GM19463 (cell line): Measurements from ENCODE around the gene MEOX2.

Source experiments
- ATAC-seq: cut with Tn5 transposase; IDR thresholded peaks from one replicate; pipeline ENCODE4 v1.9.1; 2021; ENCODE audit warnings: mild to moderate bottlenecking, moderate library complexity; ENCODE audit not compliant: unreplicated experiment

The MEOX2 gene

DNA sequence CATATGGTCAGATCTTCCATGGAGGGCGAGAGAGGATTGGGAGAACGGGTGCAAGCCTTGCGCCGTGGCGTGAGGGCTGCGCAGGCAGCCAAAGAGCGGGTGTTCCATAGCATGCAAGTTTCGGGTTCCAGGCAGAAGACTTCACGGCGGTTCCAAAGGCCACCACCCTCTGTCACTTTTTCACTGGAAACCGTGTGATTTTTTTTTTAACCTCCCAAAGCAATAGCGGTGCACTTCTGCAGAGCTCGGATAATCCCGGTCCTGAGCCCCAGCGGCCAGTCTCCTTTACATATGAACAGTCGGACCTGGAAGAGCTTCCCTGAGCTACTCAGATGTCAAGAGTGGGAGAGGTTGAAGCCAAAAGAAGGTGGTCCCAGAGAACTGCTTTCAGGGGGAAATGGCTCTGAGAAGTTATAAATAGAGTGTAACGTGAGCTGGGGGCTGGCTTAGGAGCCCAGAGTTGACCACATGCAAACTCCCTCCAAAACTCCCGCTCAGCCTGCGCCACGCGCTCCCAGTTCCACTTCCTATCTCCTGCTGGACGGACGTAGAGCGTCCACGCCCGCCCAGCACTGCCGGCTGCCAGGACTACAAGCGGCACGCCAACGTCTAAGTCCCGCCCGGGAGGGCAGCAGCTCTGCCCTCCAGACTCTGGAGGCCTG lies at the start of gene MEOX2:
Gene MEOX2, minus strand, starts transcription at position 389 of the 662 bp plus-strand sequence. Its CDS starts 281 bp downstream, at position 108.
- no peak for ATAC-seq

- ATAC-seq, result no peak
These were observed 43.3 kb upstream of the MEOX2 start for GRCh38 chr7:15729746-15730145.

GRCh38 chr7:15725051-15725450 lies 38.6 kb upstream of the MEOX2 start:
- ATAC-seq, result no peak

GRCh38 chr7:15723841-15724240 lies 37.4 kb upstream of the MEOX2 start:
- ATAC-seq, result no peak

DNA sequence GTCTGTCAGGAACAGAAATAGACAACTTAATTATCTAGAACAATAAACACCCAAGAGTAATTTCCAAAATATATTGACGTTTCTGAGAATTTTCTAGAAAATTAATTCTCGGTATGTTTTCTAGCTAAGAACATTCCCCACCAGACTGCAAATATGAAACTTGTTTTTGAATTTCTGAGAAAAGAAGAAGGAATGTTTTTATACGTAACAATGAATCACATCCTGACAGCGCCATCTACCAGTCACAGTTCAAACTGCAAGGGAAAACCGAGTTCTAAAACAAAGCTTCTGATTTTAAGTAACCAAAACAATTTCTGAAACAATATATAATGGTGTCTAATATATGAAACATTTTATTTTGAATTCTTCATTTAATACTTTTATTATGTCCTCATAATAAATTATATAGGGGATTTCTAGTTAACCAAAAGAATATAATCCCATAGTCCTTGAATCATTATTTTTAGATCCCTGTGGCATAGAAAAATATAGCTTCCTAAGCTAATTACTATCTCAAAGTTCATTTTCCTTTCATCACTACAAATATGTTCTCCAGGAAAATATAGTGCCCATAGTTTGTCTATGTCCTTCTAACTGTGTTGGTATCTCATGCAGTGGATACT lies 34.5 kb upstream of the MEOX2 start:
- ATAC-seq, result no peak

DNA sequence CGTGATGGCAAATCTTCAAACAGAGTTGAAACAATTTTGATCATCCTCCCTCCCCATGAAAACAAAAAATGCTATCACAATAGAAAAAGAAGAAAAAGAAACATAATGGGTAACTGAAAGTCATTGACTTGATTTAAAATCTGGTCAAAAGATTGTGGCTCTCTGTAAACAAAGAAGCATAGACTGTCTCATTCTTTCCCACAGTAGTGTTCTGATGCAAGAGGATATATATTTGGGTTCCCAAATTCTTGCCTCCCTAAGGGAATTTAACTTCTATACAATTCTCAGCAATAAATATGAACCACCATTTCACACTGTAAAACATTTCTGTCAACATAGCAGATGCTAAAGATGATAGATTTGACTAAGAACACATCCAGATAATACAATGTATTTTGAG lies 32.8 kb upstream of the MEOX2 start:
- ATAC-seq, result no peak

GRCh38 chr7:15715435-15715834 lies 29.0 kb upstream of the MEOX2 start:
- no peak for ATAC-seq

DNA sequence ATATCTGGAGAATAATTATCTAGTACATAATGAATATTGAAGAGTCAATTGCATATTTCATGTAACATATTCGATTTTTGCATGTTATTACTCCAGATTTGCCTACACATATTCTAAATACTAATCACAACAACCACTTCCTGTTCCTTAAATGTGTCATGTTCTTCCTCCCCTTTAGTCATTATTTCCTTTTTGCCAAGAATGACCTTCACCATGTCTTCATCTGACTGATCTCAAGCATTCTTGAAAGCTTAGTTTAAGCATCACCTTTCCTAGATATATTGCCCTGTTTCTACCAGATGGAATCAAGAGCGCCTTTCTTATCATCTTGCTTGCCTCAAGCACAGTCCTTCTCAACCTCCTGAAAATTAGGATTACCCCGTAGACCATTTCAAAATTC lies 23.5 kb upstream of the MEOX2 start:
- no peak for ATAC-seq

DNA sequence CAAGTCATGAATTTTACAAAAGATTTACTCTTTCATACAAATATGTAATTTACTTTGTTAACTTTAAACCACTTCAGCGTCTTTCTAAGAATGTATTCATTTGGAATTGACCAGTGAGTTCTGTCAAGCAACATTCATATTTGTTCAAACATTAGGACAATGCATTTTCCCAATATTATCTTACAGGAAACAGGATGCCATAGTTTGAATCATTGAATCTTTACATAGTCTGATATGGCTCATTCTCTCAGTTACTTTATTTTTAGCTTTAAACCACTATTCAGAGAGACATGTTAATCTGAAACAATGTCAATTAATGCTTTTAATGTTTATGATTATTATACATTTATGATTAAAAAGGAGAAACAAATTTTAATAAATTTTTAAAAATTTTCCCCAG lies 21.1 kb upstream of the MEOX2 start:
- no peak for ATAC-seq

DNA sequence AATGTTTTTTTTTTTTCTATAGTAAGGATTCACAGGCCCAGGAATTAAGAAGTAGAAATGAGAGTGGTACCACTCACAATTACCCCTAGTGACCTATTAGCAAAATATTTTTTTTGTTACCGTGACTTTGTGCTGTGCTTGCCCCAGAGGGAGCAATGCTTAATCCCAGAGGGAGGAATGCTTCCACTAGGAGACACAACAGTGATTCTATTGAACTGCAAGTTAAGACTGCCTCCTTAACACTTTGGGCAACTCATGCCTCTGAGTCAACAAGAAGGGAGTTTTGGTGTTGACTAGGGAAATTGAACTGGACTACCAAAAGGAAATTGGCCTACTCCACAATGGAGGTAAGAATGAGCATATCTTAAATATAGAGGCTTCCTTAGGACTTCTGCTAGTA lies 17.2 kb upstream of the MEOX2 start:
- ATAC-seq, result no peak

GRCh38 chr7:15692501-15693020 lies 6.1 kb upstream of the MEOX2 start:
- ATAC-seq, result no peak

GRCh38 chr7:15688911-15689310 lies 2.4 kb upstream of the MEOX2 start:
- no peak for ATAC-seq

- no peak for ATAC-seq
These were observed 1.8 kb upstream of the MEOX2 start for GRCh38 chr7:15688279-15688626.

GRCh38 chr7:15687546-15688278 lies 1.2 kb upstream of the MEOX2 start:
- ATAC-seq, result no peak

GRCh38 chr7:15686957-15687545 lies 568 bp upstream of the MEOX2 start:
- no peak for ATAC-seq

GRCh38 chr7:15685358-15686294 lies 857 bp downstream of the MEOX2 start:
- no peak for ATAC-seq

DNA sequence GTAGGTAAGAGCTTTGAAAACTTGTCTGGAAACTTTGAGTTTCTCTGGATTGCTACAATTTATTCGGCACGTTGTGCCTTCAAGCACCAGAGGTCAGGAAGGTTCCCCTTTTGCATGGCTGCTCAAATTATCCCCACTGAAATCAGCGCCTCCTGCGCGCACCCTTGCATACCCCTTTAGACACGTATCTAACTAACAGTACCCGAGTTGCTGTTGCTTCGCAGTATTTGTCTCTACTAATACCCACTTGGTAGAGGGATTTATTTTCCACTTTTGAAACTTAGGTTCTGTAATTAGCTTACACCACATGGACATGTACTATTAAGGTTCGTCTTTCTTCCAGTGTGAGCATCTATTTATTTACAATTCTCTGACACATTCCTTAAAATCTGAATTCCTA lies 1.6 kb downstream of the MEOX2 start:
- no peak for ATAC-seq

DNA sequence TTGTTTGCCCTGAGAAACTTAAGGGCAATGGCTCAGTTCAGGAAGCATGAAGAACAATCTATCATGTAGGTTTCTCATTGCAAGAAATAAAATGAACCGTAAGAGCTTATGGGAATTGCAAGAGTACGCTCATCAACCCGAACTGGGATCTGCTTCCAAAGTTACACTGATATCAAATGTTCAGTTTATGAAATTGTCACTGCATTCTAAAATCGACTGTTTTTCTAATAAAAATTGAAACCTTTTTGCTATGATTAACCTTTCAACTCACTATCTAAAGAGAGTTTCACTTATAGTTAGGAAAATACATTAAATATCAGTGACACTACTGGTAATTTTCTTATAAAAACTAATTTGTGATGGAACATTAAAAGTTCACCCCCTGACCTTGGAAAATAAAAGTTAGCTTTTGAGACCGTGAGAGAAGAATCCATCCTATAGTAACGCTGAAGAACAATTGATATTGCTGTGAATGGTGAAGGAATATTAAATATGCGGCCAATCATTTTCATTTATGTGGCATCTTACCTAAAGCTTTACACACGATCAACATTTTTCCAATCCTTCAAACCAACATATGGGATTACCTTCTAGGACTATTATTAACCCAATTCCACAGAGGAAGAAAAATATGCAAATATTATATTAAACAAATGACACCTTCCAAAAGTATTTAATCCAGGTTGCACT lies 2.2 kb downstream of the MEOX2 start:
- ATAC-seq, result no peak

DNA sequence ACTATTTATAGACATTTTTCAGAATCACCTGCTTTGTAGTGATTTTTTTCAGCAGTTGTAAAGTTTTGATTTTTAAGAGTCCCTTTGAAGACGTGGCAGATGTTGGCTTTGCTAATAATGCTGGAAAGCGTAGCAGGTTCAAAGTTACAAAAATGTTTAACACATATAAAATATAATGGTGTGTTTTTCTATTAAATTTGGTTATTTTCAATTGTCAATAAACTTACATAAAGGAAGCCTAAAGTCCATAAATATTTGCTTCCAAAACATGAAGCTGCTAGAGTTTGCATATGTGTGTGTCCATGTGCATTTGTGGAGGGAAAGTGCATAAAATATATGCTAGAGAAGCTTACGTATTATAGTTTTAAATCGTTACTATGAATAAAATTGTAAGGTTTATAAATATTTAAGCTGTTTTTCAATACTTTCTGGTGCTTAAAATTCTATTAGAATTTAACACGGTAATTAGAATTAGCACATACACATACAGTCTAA lies 3.7 kb downstream of the MEOX2 start:
- no peak for ATAC-seq

GRCh38 chr7:15682111-15682510 lies 4.4 kb downstream of the MEOX2 start:
- ATAC-seq, result no peak
